CD4-positive, alpha-beta T cell (primary cell): ENCODE data around the gene CPNE4. TPM values are rescaled to one million over a fixed set of nuclear protein-coding genes. Genes with fewer than 3 reads are reported as not detected.
A peak's percentile ranks its signal among the peaks of the same experiment; 100 is the strongest.

Source experiments
- ATAC-seq: fragments of 200-7000 bp; cut with Tn5 transposase; one replicate; pipeline ENCODE4 v1.10.0; 2022; ENCODE audit warnings: mild to moderate bottlenecking; ENCODE audit not compliant: poor library complexity
- CTCF ChIA-PET: fragments of 350-600 bp; sonication (Branson Sonifier 250); formaldehyde crosslinking; loops from one replicate; lab custom pipeline; 2021; ENCODE audit warnings: antibody characterized with exemption, inconsistent platforms; lab: Charles Lee
- POLR2A ChIA-PET: fragments of 350-600 bp; sonication (Branson Sonifier 250); formaldehyde crosslinking; loops from one replicate; lab custom pipeline; 2021; ENCODE audit warnings: antibody characterized with exemption, inconsistent platforms; lab: Charles Lee
- DNase-seq, 14 experiments: peaks; one replicate each; pipeline ENCODE4 v3.0.0-alpha.2; 2013 to 2020; ENCODE audit warnings: mixed read lengths in 2 of 14
- H3K27ac ChIP-seq, 2 donors: one replicate each; pipeline versions ENCODE4 v1.5.1 to v1.7.0; 2013; ENCODE audit warnings: low read length in 2 of 2, low read depth in 1 of 2, mild to moderate bottlenecking in 1 of 2
- H3K27me3 ChIP-seq, 2 experiments: 1 replicate in 1 of 2; 2 replicates in 1 of 2; pipeline versions ENCODE4 v1.6.1 to v1.7.0; 2013; ENCODE audit warnings: low read length in 2 of 2, control low read depth in 1 of 2, mild to moderate bottlenecking in 1 of 2, moderate library complexity in 1 of 2; ENCODE audit not compliant: insufficient read depth in 2 of 2, control insufficient read depth in 1 of 2
- H3K36me3 ChIP-seq: one replicate; pipeline ENCODE4 v1.6.1; 2013; ENCODE audit warnings: low read length, control low read depth; ENCODE audit not compliant: insufficient read depth
- H3K4me1 ChIP-seq: one replicate; pipeline ENCODE4 v1.6.1; 2013; ENCODE audit warnings: low read length, control low read depth; ENCODE audit not compliant: insufficient read depth
- H3K4me3 ChIP-seq: one replicate; pipeline ENCODE4 v1.5.1; 2013; ENCODE audit warnings: mild to moderate bottlenecking, low read length, moderate library complexity
- H3K9me3 ChIP-seq, 2 experiments: 1 replicate in 1 of 2; 2 replicates in 1 of 2; pipeline versions ENCODE4 v1.6.1 to v1.7.0; 2013; ENCODE audit warnings: low read length in 2 of 2, mild to moderate bottlenecking in 2 of 2, control low read depth in 1 of 2, moderate library complexity in 1 of 2; ENCODE audit not compliant: control insufficient read depth in 1 of 2, insufficient read depth in 1 of 2
- H3K27ac Mint-ChIP-seq: one replicate; pipeline ENCODE4 v1.8.0; 2020; ENCODE audit warnings: mixed read lengths
- H3K27me3 Mint-ChIP-seq: one replicate; pipeline ENCODE4 v1.8.0; 2021; ENCODE audit warnings: mixed read lengths
- H3K36me3 Mint-ChIP-seq: one replicate; pipeline ENCODE4 v1.8.0; 2021; ENCODE audit warnings: low read depth, mixed read lengths
- H3K4me1 Mint-ChIP-seq: one replicate; pipeline ENCODE4 v1.8.0; 2021; ENCODE audit warnings: low read depth, mixed read lengths
- H3K4me3 Mint-ChIP-seq: one replicate; pipeline ENCODE4 v1.8.0; 2020; ENCODE audit warnings: mild to moderate bottlenecking, mixed read lengths
- H3K9me3 Mint-ChIP-seq: one replicate; pipeline ENCODE4 v1.8.0; 2020; ENCODE audit warnings: mixed read lengths
- CTCF ChIP-seq: fragments of 200-600 bp; IDR thresholded peaks from one replicate; pipeline ENCODE4 v1.8.0; 2022; ENCODE audit warnings: antibody characterized with exemption, mild to moderate bottlenecking
- intact Hi-C, 2 experiments: fragments of 100-400 bp; cut with DNase I in 1 of 2; cut with micrococcal nuclease in 1 of 2; formaldehyde crosslinking; loops; one replicate each; pipeline versions ENCODE4 v1.15.1 to v1.9.0; 2023 to 2025; cut with DNase I, micrococcal nuclease
- total RNA-seq, 174 experiments: library from RNA in 2 of 174; stranded (reverse) in 2 of 174; gene quantifications; one replicate each; pipeline ENCODE4 v1.2.3 and lab custom pipeline; 2021 to 2026

Gene CPNE4
- total RNA-seq, 2 experiments from 2014 or later: not detected

- Mint-ChIP-seq H3K27ac (no peak overlapping the region), H3K9me3 (no peaks in the 10 kb centered on the region), H3K4me3 (no peak overlapping the region), H3K36me3 (no peaks in the 10 kb centered on the region), H3K4me1 (peaks cover 4% of the 10 kb centered on the region), H3K27me3 (peaks cover 14% of the 10 kb centered on the region)
- TF ChIP-seq CTCF: no peak
- Histone ChIP-seq H3K27me3 (no peaks in the 10 kb centered on the region), H3K27ac (no peak overlapping the region), H3K4me3 (no peak overlapping the region), H3K36me3 (no peaks in the 10 kb centered on the region), H3K4me1 (no peaks in the 10 kb centered on the region), H3K9me3 (no peaks in the 10 kb centered on the region)
- intact Hi-C loops: no loop called here
- ATAC-seq (no peak), DNase-seq (no peak)
- ChIA-PET CTCF (no interaction called here), POLR2A (no interaction called here)
Observed at GRCh38 chr3:131801566-131801965, 233.2 kb downstream of the CPNE4 start.

GRCh38 chr3:131797776-131798175 is 237.0 kb downstream of the CPNE4 start:
- DNase-seq: no peak
- CTCF ChIA-PET: no interaction called here

GRCh38 chr3:131796558-131797198 is 238.1 kb downstream of the CPNE4 start:
- ChIA-PET CTCF (no interaction called here), POLR2A (interaction anchor here (0.6 kb wide), 1 partner anchor 242 kb away, joined by 3 read pairs; no protein-coding TSS in a partner anchor)
- peak; percentile 37 for ATAC-seq
- H3K27ac ChIP-seq: no peak overlapping the region
- no peak for TF ChIP-seq CTCF
- no peak for DNase-seq
- no peaks in the 10 kb centered on the region for H3K9me3 ChIP-seq
- H3K27me3 Mint-ChIP-seq: peaks cover 17% of the 10 kb centered on the region
- no peak overlapping the region for H3K4me3 Mint-ChIP-seq
- no peak overlapping the region for H3K4me3 ChIP-seq
- H3K36me3 ChIP-seq: no peaks in the 10 kb centered on the region
- H3K9me3 Mint-ChIP-seq: no peaks in the 10 kb centered on the region
- intact Hi-C loops: loop anchor here (5.0 to 10.0 kb wide), 2 partner anchors 231 to 388 kb away; no protein-coding TSS in a partner anchor
- H3K27ac Mint-ChIP-seq: no peak overlapping the region
- H3K4me1 Mint-ChIP-seq: peaks cover 14% of the 10 kb centered on the region
- no peaks in the 10 kb centered on the region for H3K27me3 ChIP-seq
- no peaks in the 10 kb centered on the region for H3K4me1 ChIP-seq
- H3K36me3 Mint-ChIP-seq: no peaks in the 10 kb centered on the region

More at GRCh38 chr3:131797776-131798175, 237.0 kb downstream of the CPNE4 start:
- Histone ChIP-seq H3K9me3 (no peaks in the 10 kb centered on the region), H3K36me3 (no peaks in the 10 kb centered on the region), H3K27ac (no peak overlapping the region), H3K4me3 (no peak overlapping the region), H3K4me1 (no peaks in the 10 kb centered on the region), H3K27me3 (no peaks in the 10 kb centered on the region)
- TF ChIP-seq CTCF: no peak
- POLR2A ChIA-PET: no interaction called here
- Mint-ChIP-seq H3K4me3 (no peak overlapping the region), H3K27ac (no peak overlapping the region), H3K9me3 (no peaks in the 10 kb centered on the region), H3K27me3 (peaks cover 17% of the 10 kb centered on the region), H3K36me3 (no peaks in the 10 kb centered on the region), H3K4me1 (peaks cover 14% of the 10 kb centered on the region)
- no peak for ATAC-seq
- intact Hi-C loops: loop anchor here (5.0 to 10.0 kb wide), 2 partner anchors 230 to 387 kb away; no protein-coding TSS in a partner anchor
